Upper lobe of left lung (tissue), 6 donors: ENCODE data around the gene FBXO34. TPM values are rescaled to one million over a fixed set of nuclear protein-coding genes. Genes with fewer than 3 reads are reported as not detected.

Experiments
- ATAC-seq, 2 donors: fragments of 200-7000 bp; cut with Tn5 transposase; one replicate each; pipeline ENCODE4 v1.9.1; 2022; ENCODE audit warnings: mild to moderate bottlenecking in 2 of 2, moderate library complexity in 2 of 2; ENCODE audit not compliant: low FRiP score in 2 of 2
- DNase-seq, 2 donors: peaks; one replicate each; pipeline ENCODE4 v3.0.0-alpha.2; 2019 to 2020
- H3K27ac ChIP-seq, 4 donors: fragments of 200-600 bp; sonication (generic); one replicate each; pipeline ENCODE4 v1.5.1; 2016 to 2019
- H3K27me3 ChIP-seq, 4 donors: fragments of 200-600 bp; sonication (generic); one replicate each; pipeline ENCODE4 v1.5.1; 2017 to 2019
- H3K36me3 ChIP-seq, 4 donors: fragments of 200-600 bp; sonication (generic); one replicate each; pipeline ENCODE4 v1.5.1; 2016 to 2019
- H3K4me1 ChIP-seq, 4 donors: fragments of 200-600 bp; sonication (generic); one replicate each; pipeline ENCODE4 v1.5.1; 2018 to 2019
- H3K4me3 ChIP-seq, 4 donors: fragments of 200-600 bp; sonication (generic); one replicate each; pipeline ENCODE4 v1.5.1; 2017 to 2019; ENCODE audit warnings: mild to moderate bottlenecking in 2 of 4, moderate library complexity in 1 of 4
- H3K9me3 ChIP-seq, 4 donors: fragments of 200-600 bp; sonication (generic); one replicate each; pipeline ENCODE4 v1.5.1; 2018 to 2019
- CTCF ChIP-seq, 6 experiments: fragments of 450-650 bp in 4 of 6; fragments of 200-600 bp in 2 of 6; sonication (generic) in 2 of 6; IDR thresholded peaks; one replicate each; pipeline ENCODE4 v1.5.1; 2016 to 2019; ENCODE audit warnings: antibody characterized with exemption in 6 of 6
- EP300 ChIP-seq, 4 donors: sonication (generic); formaldehyde crosslinking; IDR thresholded peaks; one replicate each; pipeline ENCODE4 v1.5.1; 2017; ENCODE audit warnings: antibody characterized with exemption in 4 of 4, control low read depth in 2 of 4
- POLR2A ChIP-seq, 4 donors: fragments of 450-650 bp; IDR thresholded peaks; one replicate each; pipeline ENCODE4 v1.5.1; 2016 to 2017; ENCODE audit warnings: antibody characterized with exemption in 4 of 4, mild to moderate bottlenecking in 2 of 4
- POLR2AphosphoS5 ChIP-seq, 2 donors: sonication (generic); formaldehyde crosslinking; IDR thresholded peaks; one replicate each; pipeline ENCODE4 v1.5.1; 2017; ENCODE audit warnings: antibody characterized with exemption in 2 of 2
- WGBS, 2 donors: methylation state at CpG; one replicate each; pipeline ENCODE4 v1.1.5; 2017 to 2018; 5-methylcytosine and 5-hydroxymethylcytosine counted together
- total RNA-seq, 6 donors: library from RNA; depleted of rRNA in 4 of 6; stranded (reverse); fragments of >200 nt in 4 of 6; gene quantifications; one replicate each; pipeline versions ENCODE4 v1.1.0 to v1.2.1, GENCODE V29; 2016 to 2021
- donor health status: DM: no; HTN: no; CAD: no; lungs with moderate emphysema.
- donor health status: DM: no; HTN: yes; CAD: no; lungs with severe emphysema.

Gene FBXO34
- total RNA-seq, 6 donors from 2014 or later = 19.9 to 52.1 (median 34.0) TPM

- no peaks in the 10 kb centered on the region for H3K36me3 ChIP-seq
- 0% methylated on average over 6 to 53 of the region's 80 CpGs for WGBS, 2 donors
- peaks cover 12 to 31% (median 21%) of the 10 kb centered on the region in 4 donors for H3K4me1 ChIP-seq
- H3K27ac ChIP-seq = peak overlapping the region; percentile 92 to 97 (median 94)
- H3K27me3 ChIP-seq = no peaks in the 10 kb centered on the region
- H3K9me3 ChIP-seq = no peaks in the 10 kb centered on the region
- peak overlapping the region; percentile 68 to 94 (median 85) for H3K4me3 ChIP-seq
- TF ChIP-seq CTCF (IDR thresholded peaks at IDR 0.05) = no peak
- peak in 3 of 4 donors; percentile 23 to 88 (median 32) for TF ChIP-seq POLR2A (IDR thresholded peaks at IDR 0.05)
- peak; percentile 83 to 91 for TF ChIP-seq POLR2AphosphoS5 (IDR thresholded peaks at IDR 0.05)
- peak; percentile 65 to 77 for ATAC-seq
- DNase-seq = peak; percentile 89 to 90
Observed at GRCh38 chr14:55271572-55272298, 514 bp downstream of the FBXO34 start.

- Histone ChIP-seq H3K27ac (peak overlapping the region; percentile 92 to 97 (median 94)), H3K4me3 (peak overlapping the region; percentile 68 to 94 (median 85)), H3K4me1 (peaks cover 12 to 38% (median 23%) of the 10 kb centered on the region in 4 donors), H3K27me3 (no peaks in the 10 kb centered on the region), H3K9me3 (no peaks in the 10 kb centered on the region), H3K36me3 (no peaks in the 10 kb centered on the region)
- ATAC-seq (no peak), DNase-seq (no peak)
- 0 to 3% methylated on average over 1 of the region's 1 CpG for WGBS, 2 donors
- TF ChIP-seq POLR2A (IDR thresholded peaks at IDR 0.05) (no peak), CTCF (IDR thresholded peaks at IDR 0.05) (no peak), POLR2AphosphoS5 (IDR thresholded peaks at IDR 0.05) (no peak), EP300 (IDR thresholded peaks at IDR 0.05) (no peak)
Observed at GRCh38 chr14:55272387-55272786, 1.2 kb downstream of the FBXO34 start.

GRCh38 chr14:55272922-55273321, 1.7 kb downstream of the FBXO34 start:
- TF ChIP-seq CTCF (IDR thresholded peaks at IDR 0.05) (no peak), POLR2AphosphoS5 (IDR thresholded peaks at IDR 0.05) (no peak), EP300 (IDR thresholded peaks at IDR 0.05) (no peak), POLR2A (IDR thresholded peaks at IDR 0.05) (no peak)
- peaks cover 15 to 42% (median 28%) of the 10 kb centered on the region in 4 donors for H3K4me1 ChIP-seq
- H3K36me3 ChIP-seq = no peaks in the 10 kb centered on the region
- no peaks in the 10 kb centered on the region for H3K27me3 ChIP-seq
- no peak for DNase-seq
- WGBS, 2 donors = 34 to 38% methylated on average over 2 of the region's 2 CpGs
- H3K9me3 ChIP-seq = no peaks in the 10 kb centered on the region
- ATAC-seq = no peak
- H3K27ac ChIP-seq = peak overlapping the region in 3 of 4 donors; percentile 92 to 97 (median 94)
- H3K4me3 ChIP-seq = peak overlapping the region in 3 of 4 donors; percentile 68 to 94 (median 87)

GRCh38 chr14:55274146-55274545, 2.9 kb downstream of the FBXO34 start:
- TF ChIP-seq CTCF (IDR thresholded peaks at IDR 0.05) (no peak), POLR2AphosphoS5 (IDR thresholded peaks at IDR 0.05) (no peak), POLR2A (IDR thresholded peaks at IDR 0.05) (no peak), EP300 (IDR thresholded peaks at IDR 0.05) (no peak)
- DNase-seq (no peak), ATAC-seq (no peak)
- peak overlapping the region in 1 of 4 donors; percentile 60 for H3K27ac ChIP-seq
- H3K9me3 ChIP-seq = no peaks in the 10 kb centered on the region
- H3K4me1 ChIP-seq = peaks cover 18 to 44% (median 33%) of the 10 kb centered on the region in 4 donors
- 43 to 44% methylated on average over 3 of the region's 3 CpGs for WGBS, 2 donors
- no peaks in the 10 kb centered on the region for H3K36me3 ChIP-seq
- H3K27me3 ChIP-seq = no peaks in the 10 kb centered on the region
- H3K4me3 ChIP-seq = peak overlapping the region in 3 of 4 donors; percentile 68 to 94 (median 87)
